H9 (cell line): ENCODE results near the gene NUP98. TPM values are rescaled to one million over a fixed set of nuclear protein-coding genes. Genes with fewer than 3 reads are reported as not detected.
A peak's percentile ranks its signal among the peaks of the same experiment; 100 is the strongest.

ENCODE experiments used
- DNase-seq: peaks from one replicate; pipeline ENCODE4 v3.0.0-alpha.2; 2017
- H2AFZ ChIP-seq: one replicate; pipeline ENCODE4 v1.6.1; 2013; ENCODE audit warnings: mild to moderate bottlenecking, low read length, control low read depth, moderate library complexity
- H2AK5ac ChIP-seq: 2 replicates; pipeline ENCODE4 v1.6.1; 2013; ENCODE audit warnings: low read length, control low read depth, mixed read lengths; ENCODE audit not compliant: insufficient read length
- H2BK120ac ChIP-seq: one replicate; pipeline ENCODE4 v1.6.1; 2013; ENCODE audit warnings: low read depth, mild to moderate bottlenecking, low read length, control low read depth, inconsistent platforms; ENCODE audit not compliant: poor library complexity, severe bottlenecking
- H2BK12ac ChIP-seq: 2 replicates; pipeline ENCODE4 v1.6.1; 2013; ENCODE audit warnings: low read length, control low read depth, mixed read lengths, low read depth; ENCODE audit not compliant: insufficient read length
- H2BK15ac ChIP-seq: 2 replicates; pipeline ENCODE4 v1.6.1; 2013; ENCODE audit warnings: low read depth, low read length, control low read depth
- H2BK20ac ChIP-seq: one replicate; pipeline ENCODE4 v1.6.1; 2013; ENCODE audit warnings: low read depth, mild to moderate bottlenecking, low read length, control low read depth, inconsistent platforms; ENCODE audit not compliant: poor library complexity, severe bottlenecking
- H2BK5ac ChIP-seq: 2 replicates; pipeline ENCODE4 v1.6.1; 2013; ENCODE audit warnings: low read length, control low read depth, mixed read lengths; ENCODE audit not compliant: insufficient read length
- H3K14ac ChIP-seq: 2 replicates; pipeline ENCODE4 v1.6.1; 2013; ENCODE audit warnings: low read length, control low read depth; ENCODE audit not compliant: insufficient read depth
- H3K18ac ChIP-seq: 2 replicates; pipeline ENCODE4 v1.6.1; 2013; ENCODE audit warnings: low read depth, mild to moderate bottlenecking, mixed read lengths, low read length, control low read depth; ENCODE audit not compliant: insufficient read length
- H3K23ac ChIP-seq: 2 replicates; pipeline ENCODE4 v1.6.1; 2013; ENCODE audit warnings: low read length, control low read depth, mixed read lengths, low read depth; ENCODE audit not compliant: insufficient read length
- H3K23me2 ChIP-seq: 2 replicates; pipeline ENCODE4 v1.6.1; 2013; ENCODE audit warnings: low read depth, mild to moderate bottlenecking, mixed read lengths, low read length, control low read depth; ENCODE audit not compliant: insufficient read length, poor library complexity, severe bottlenecking
- H3K27ac ChIP-seq: 2 replicates; pipeline ENCODE4 v1.5.1; 2013; ENCODE audit warnings: low read length, control low read depth, mixed read lengths, low read depth; ENCODE audit not compliant: insufficient read length
- H3K27me3 ChIP-seq: 2 replicates; pipeline ENCODE4 v1.6.1; 2013; ENCODE audit warnings: low read length, control low read depth, inconsistent platforms; ENCODE audit not compliant: insufficient read depth
- H3K4ac ChIP-seq: 2 replicates; pipeline ENCODE4 v1.6.1; 2013; ENCODE audit warnings: low read depth, mild to moderate bottlenecking, control low read depth, inconsistent platforms, low read length, moderate library complexity
- H3K4me1 ChIP-seq: 2 replicates; pipeline ENCODE4 v1.6.1; 2013; ENCODE audit warnings: low read length, control low read depth, inconsistent platforms; ENCODE audit not compliant: insufficient read depth
- H3K4me2 ChIP-seq: 2 replicates; pipeline ENCODE4 v1.6.1; 2013; ENCODE audit warnings: low read length, control low read depth, mixed read lengths; ENCODE audit not compliant: insufficient read length, insufficient read depth
- H3K56ac ChIP-seq: 2 replicates; pipeline ENCODE4 v1.6.1; 2013; ENCODE audit warnings: low read depth, mild to moderate bottlenecking, mixed read lengths, low read length, control low read depth; ENCODE audit not compliant: insufficient read length
- H3K79me1 ChIP-seq: 2 replicates; pipeline ENCODE4 v1.6.1; 2013; ENCODE audit warnings: low read depth, mild to moderate bottlenecking, moderate library complexity, low read length, control low read depth, inconsistent platforms; ENCODE audit not compliant: insufficient read depth, poor library complexity, severe bottlenecking
- H3K79me2 ChIP-seq: 2 replicates; pipeline ENCODE4 v1.6.1; 2013; ENCODE audit warnings: low read length, control low read depth, inconsistent platforms; ENCODE audit not compliant: insufficient read depth
- H3K9ac ChIP-seq: 2 replicates; pipeline ENCODE4 v1.6.1; 2013; ENCODE audit warnings: low read length, control low read depth, mixed read lengths; ENCODE audit not compliant: insufficient read length; ENCODE audit errors: extremely low read depth
- H3K9me3 ChIP-seq: one replicate; pipeline ENCODE4 v1.6.1; 2013; ENCODE audit warnings: low read depth, low read length, inconsistent platforms; ENCODE audit not compliant: control insufficient read depth
- H3T11ph ChIP-seq: one replicate; pipeline ENCODE4 v1.6.1; 2013; ENCODE audit warnings: mild to moderate bottlenecking, low read length, control low read depth, inconsistent platforms
- H4K20me1 ChIP-seq: one replicate; pipeline ENCODE4 v1.6.1; 2013; ENCODE audit not compliant: control insufficient read depth, insufficient read length, insufficient read depth
- H4K5ac ChIP-seq: 2 replicates; pipeline ENCODE4 v1.6.1; 2013; ENCODE audit warnings: low read depth, mild to moderate bottlenecking, mixed read lengths, low read length, control low read depth; ENCODE audit not compliant: insufficient read length
- H4K8ac ChIP-seq: replicated peaks from 2 replicates; pipeline ENCODE4 v1.6.1; 2013; ENCODE audit warnings: low read length, control low read depth, mixed read lengths, low read depth; ENCODE audit not compliant: insufficient read length
- H4K91ac ChIP-seq: 2 replicates; pipeline ENCODE4 v1.6.1; 2013; ENCODE audit warnings: low read depth, mild to moderate bottlenecking, moderate library complexity, mixed read lengths, low read length, control low read depth; ENCODE audit not compliant: insufficient read length
- H3K27ac Mint-ChIP-seq, 3 experiments: 2 replicates in 2 of 3; 3 replicates in 1 of 3; pipeline ENCODE4 v1.8.0; 2020 to 2021; ENCODE audit warnings: mixed read lengths in 3 of 3, mild to moderate bottlenecking in 1 of 3, moderate library complexity in 1 of 3
- H3K27me3 Mint-ChIP-seq: 2 replicates; pipeline ENCODE4 v1.8.0; 2021; ENCODE audit warnings: low read depth, mild to moderate bottlenecking, moderate library complexity, mixed read lengths
- H3K36me3 Mint-ChIP-seq, 3 experiments: 2 replicates in 2 of 3; 3 replicates in 1 of 3; pipeline ENCODE4 v1.8.0; 2020 to 2021; ENCODE audit warnings: low read depth in 3 of 3, mixed read lengths in 3 of 3; ENCODE audit not compliant: insufficient read depth in 1 of 3
- H3K4me1 Mint-ChIP-seq, 2 experiments: 2 replicates each; pipeline ENCODE4 v1.8.0; 2020; ENCODE audit warnings: mixed read lengths in 2 of 2
- H3K4me3 Mint-ChIP-seq, 2 experiments: 2 replicates in 1 of 2; 3 replicates in 1 of 2; pipeline ENCODE4 v1.8.0; 2020 to 2021; ENCODE audit warnings: mild to moderate bottlenecking in 2 of 2, mixed read lengths in 2 of 2, moderate library complexity in 1 of 2
- H3K9me3 Mint-ChIP-seq, 2 experiments: 2 replicates in 1 of 2; 3 replicates in 1 of 2; pipeline ENCODE4 v1.8.0; 2020; ENCODE audit warnings: mild to moderate bottlenecking in 2 of 2, mixed read lengths in 2 of 2, moderate library complexity in 1 of 2
- CTCF ChIP-seq: fragments of 200-600 bp; sonication (generic); conservative IDR thresholded peaks from 3 replicates; pipeline ENCODE4 v1.8.0; 2021; ENCODE audit warnings: antibody characterized with exemption, mild to moderate bottlenecking
- WGBS: extraction: QIAGEN DNeasy Blood & Tissue Kit; methylation state at CpG from one replicate; pipeline ENCODE4 v1.1.7; 2013; ENCODE audit warnings: missing lambda C conversion rate, low lambda C conversion rate, mixed read lengths; ENCODE audit not compliant: insufficient read length; ENCODE audit errors: extremely low coverage; 5-methylcytosine and 5-hydroxymethylcytosine counted together
- total RNA-seq: library from RNA; stranded (reverse); gene quantifications from 2 replicates; pipeline ENCODE4 v1.2.1, GENCODE V29; 2021

NUP98 gene
- total RNA-seq, 1 experiment from 2014 or later: 105 TPM

DNA sequence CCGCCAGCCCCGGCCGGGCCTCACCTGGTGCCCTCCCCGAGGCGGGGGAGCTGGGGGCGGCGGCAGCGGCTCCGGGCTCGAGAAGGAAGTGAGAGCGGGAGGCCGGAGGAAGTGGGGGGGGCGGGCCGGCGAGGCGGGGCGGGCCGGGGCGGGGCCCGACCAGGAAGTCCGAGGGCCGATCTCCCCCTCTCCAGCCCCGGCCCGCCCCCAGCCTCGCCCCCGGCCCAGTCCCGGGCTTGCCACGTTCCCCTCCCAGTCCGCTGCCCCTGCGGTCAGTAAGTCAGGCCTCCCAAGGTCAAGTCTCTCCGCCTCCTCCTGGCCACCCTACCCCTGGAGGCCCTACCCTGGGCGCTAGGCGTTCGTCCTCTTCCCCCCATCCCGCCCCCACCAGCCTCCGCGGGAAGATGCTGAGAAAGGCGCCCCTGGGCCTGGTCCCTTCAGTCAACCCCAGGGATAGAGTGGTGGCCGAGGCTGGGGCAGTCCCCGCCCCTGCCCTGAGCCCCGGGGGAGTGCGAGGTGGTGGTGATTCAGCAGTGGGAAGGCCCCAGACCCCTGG is 43.6 kb upstream of the NUP98 start, which contains the start of gene RHOG:
RHOG (minus strand) TSS at position 90 of the 556 bp plus-strand sequence. CDS start 12,821 bp downstream, outside the sequence.
- Histone ChIP-seq H2AK5ac (no peak within 1 kb of the TSS), H3K79me2 (peaks cover 2% of the 10 kb centered on the region; the same call in 1 of the 2 replicates), H3K23ac (no peak within 1 kb of the TSS), H2BK120ac (no peak within 1 kb of the TSS), H3K4me1 (peaks cover 4% of the 10 kb centered on the region; the same call in 1 of the 2 replicates), H3K4ac (no peak within 1 kb of the TSS), H3K14ac (peak within 1 kb of the TSS; percentile 39; the same call in 1 of the 2 replicates), H4K5ac (no peak within 1 kb of the TSS), H3K9ac (peak within 1 kb of the TSS; percentile 41), H4K91ac (no peak within 1 kb of the TSS), H3K79me1 (no peaks in the 10 kb centered on the region), H3K9me3 (no peaks in the 10 kb centered on the region), H3K18ac (peak within 1 kb of the TSS; percentile 39), H2BK15ac (no peak within 1 kb of the TSS), H3T11ph (no peak within 1 kb of the TSS), H2BK20ac (no peak within 1 kb of the TSS), H3K4me2 (peak within 1 kb of the TSS; percentile 70), H3K23me2 (peaks cover 7% of the 10 kb centered on the region), H2BK12ac (no peak within 1 kb of the TSS), H2AFZ (no peak within 1 kb of the TSS), H2BK5ac (no peak within 1 kb of the TSS), H4K8ac (no peak within 1 kb of the TSS), H3K27ac (no peak within 1 kb of the TSS), H4K20me1 (peaks cover 4% of the 10 kb centered on the region), H3K27me3 (no peaks in the 10 kb centered on the region; the same call in 1 of the 2 replicates), H3K56ac (no peak within 1 kb of the TSS)
- WGBS: no CpG with 5 or more reads among the region's 42 CpGs
- H3K36me3 Mint-ChIP-seq: peaks cover 0 to 8% (median 7%) of the 10 kb centered on the region in 3 experiments; a peak in 3 of 7 replicates
- peaks cover 16% of the 10 kb centered on the region for H3K27me3 Mint-ChIP-seq
- H3K27ac Mint-ChIP-seq: peak within 1 kb of the TSS in 2 of 3 experiments; percentile 78 to 90; a peak in 4 of 7 replicates
- no peaks in the 10 kb centered on the region; a peak in 1 of 5 replicates for H3K9me3 Mint-ChIP-seq
- TF ChIP-seq CTCF: no peak
- peak within 1 kb of the TSS; percentile 84 to 92 for H3K4me3 Mint-ChIP-seq
- peak; percentile 85 for DNase-seq
- H3K4me1 Mint-ChIP-seq: peaks cover 29 to 31% of the 10 kb centered on the region in 2 experiments
